PC-9 (cell line): ENCODE measurements around the gene ARL8B.

ENCODE experiments used
- EZH2 ChIP-seq: fragments of 200-600 bp; sonication (generic); IDR thresholded peaks from 2 replicates; pipeline ENCODE4 v1.8.0; 2017; ENCODE audit warnings: antibody characterized with exemption, low read depth
- TF ChIP-seq, protein P1 (sequence below): fragments of 200-600 bp; sonication (generic); conservative IDR thresholded peaks from 2 replicates; pipeline ENCODE4 v1.6.1; 2017; ENCODE audit warnings: mixed run types, antibody characterized with exemption, mild to moderate bottlenecking, moderate library complexity

DNA sequence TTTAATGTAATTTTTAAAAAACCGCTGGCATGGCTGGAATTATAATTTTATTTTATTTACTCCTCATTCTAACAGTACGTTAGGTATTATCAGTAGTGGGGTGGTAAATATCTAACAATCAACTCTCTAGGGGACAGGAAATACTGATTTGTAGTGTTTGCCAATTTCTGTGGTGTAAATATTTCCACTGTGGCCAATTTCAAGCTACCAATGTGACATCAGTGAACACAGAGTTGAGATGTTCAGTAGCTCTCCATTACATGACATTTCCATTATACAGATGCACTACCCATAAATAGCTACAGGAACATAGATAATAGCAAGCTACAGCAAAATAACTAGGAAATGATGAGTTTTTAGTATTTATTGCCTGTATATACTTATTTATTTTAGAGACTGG, 10.0 kb upstream of the ARL8B start:
- TF ChIP-seq, protein P1, sequence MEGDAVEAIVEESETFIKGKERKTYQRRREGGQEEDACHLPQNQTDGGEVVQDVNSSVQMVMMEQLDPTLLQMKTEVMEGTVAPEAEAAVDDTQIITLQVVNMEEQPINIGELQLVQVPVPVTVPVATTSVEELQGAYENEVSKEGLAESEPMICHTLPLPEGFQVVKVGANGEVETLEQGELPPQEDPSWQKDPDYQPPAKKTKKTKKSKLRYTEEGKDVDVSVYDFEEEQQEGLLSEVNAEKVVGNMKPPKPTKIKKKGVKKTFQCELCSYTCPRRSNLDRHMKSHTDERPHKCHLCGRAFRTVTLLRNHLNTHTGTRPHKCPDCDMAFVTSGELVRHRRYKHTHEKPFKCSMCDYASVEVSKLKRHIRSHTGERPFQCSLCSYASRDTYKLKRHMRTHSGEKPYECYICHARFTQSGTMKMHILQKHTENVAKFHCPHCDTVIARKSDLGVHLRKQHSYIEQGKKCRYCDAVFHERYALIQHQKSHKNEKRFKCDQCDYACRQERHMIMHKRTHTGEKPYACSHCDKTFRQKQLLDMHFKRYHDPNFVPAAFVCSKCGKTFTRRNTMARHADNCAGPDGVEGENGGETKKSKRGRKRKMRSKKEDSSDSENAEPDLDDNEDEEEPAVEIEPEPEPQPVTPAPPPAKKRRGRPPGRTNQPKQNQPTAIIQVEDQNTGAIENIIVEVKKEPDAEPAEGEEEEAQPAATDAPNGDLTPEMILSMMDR, result no peak
- TF ChIP-seq EZH2, result no peak
